ENCODE results near the gene TPRX2. TPM values are rescaled to one million over a fixed set of nuclear protein-coding genes. Genes with fewer than 3 reads are reported as not detected.
"Not testable (repeated sequence)": the region's sequence is repeated elsewhere in the genome, so short reads cannot be mapped to it uniquely, and the experiment has no call there.

TPRX2 gene
- total RNA-seq, 1 donor from 2014 or later, result not detected

GRCh38 chr19:47860602-47861297 lies 1.7 kb downstream of the TPRX2 start:
- DNase-seq (ENCODE audit: extremely low read depth, low read depth, low spot score), result no peak

GRCh38 chr19:47861630-47862029 lies 2.6 kb downstream of the TPRX2 start:
- DNase-seq (ENCODE audit: extremely low read depth, low read depth, low spot score), result no peak

GRCh38 chr19:47863514-47863936 lies 4.5 kb downstream of the TPRX2 start:
- DNase-seq (ENCODE audit: extremely low read depth, low read depth, low spot score), result peak; percentile 4

- no peak for DNase-seq (ENCODE audit: extremely low read depth, low read depth, low spot score)
Measured at GRCh38 chr19:47865166-47865565, 6.1 kb downstream of the TPRX2 start.

GRCh38 chr19:47878906-47879305 lies 19.9 kb downstream of the TPRX2 start:
- DNase-seq (ENCODE audit: extremely low read depth, low read depth, low spot score), result no peak

- DNase-seq (ENCODE audit: extremely low read depth, low read depth, low spot score), result not testable (repeated sequence)
Measured at GRCh38 chr19:47879385-47879784, 20.4 kb downstream of the TPRX2 start.

GRCh38 chr19:47881757-47882156 lies 22.7 kb downstream of the TPRX2 start:
- no peak for DNase-seq (ENCODE audit: extremely low read depth, low read depth, low spot score)

GRCh38 chr19:47882890-47883289 lies 23.9 kb downstream of the TPRX2 start:
- no peak for DNase-seq (ENCODE audit: extremely low read depth, low read depth, low spot score)

GRCh38 chr19:47885067-47885463 lies 26.0 kb downstream of the TPRX2 start:
- DNase-seq (ENCODE audit: extremely low read depth, low read depth, low spot score), result no peak

GRCh38 chr19:47886010-47886559 lies 27.1 kb downstream of the TPRX2 start, which contains the start of gene SULT2A1:
SULT2A1 (minus strand) TSS chr19:47886315; CDS start chr19:47886257, 58 bp downstream.
- DNase-seq (ENCODE audit: extremely low read depth, low read depth, low spot score), result no peak

- DNase-seq (ENCODE audit: extremely low read depth, low read depth, low spot score), result no peak
Measured at GRCh38 chr19:47890865-47891621, 32.0 kb downstream of the TPRX2 start.

GRCh38 chr19:47891622-47891922 lies 32.5 kb downstream of the TPRX2 start:
- DNase-seq (ENCODE audit: extremely low read depth, low read depth, low spot score), result no peak

- no peak for DNase-seq (ENCODE audit: extremely low read depth, low read depth, low spot score)
Measured at GRCh38 chr19:47891923-47892666, 33.1 kb downstream of the TPRX2 start.

- no peak for DNase-seq (ENCODE audit: extremely low read depth, low read depth, low spot score)
Measured at GRCh38 chr19:47895165-47895782, 36.2 kb downstream of the TPRX2 start.

- no peak for DNase-seq (ENCODE audit: extremely low read depth, low read depth, low spot score)
Measured at GRCh38 chr19:47896019-47896418, 37.0 kb downstream of the TPRX2 start.

GRCh38 chr19:47896773-47897172 lies 37.7 kb downstream of the TPRX2 start:
- DNase-seq (ENCODE audit: extremely low read depth, low read depth, low spot score), result no peak

GRCh38 chr19:47897861-47898260 lies 38.8 kb downstream of the TPRX2 start:
- DNase-seq (ENCODE audit: extremely low read depth, low read depth, low spot score), result no peak

GRCh38 chr19:47899335-47899734 lies 40.3 kb downstream of the TPRX2 start:
- no peak for DNase-seq (ENCODE audit: extremely low read depth, low read depth, low spot score)

- DNase-seq (ENCODE audit: extremely low read depth, low read depth, low spot score), result no peak
Measured at GRCh38 chr19:47901370-47901769, 42.3 kb downstream of the TPRX2 start.

- not testable (repeated sequence) for DNase-seq (ENCODE audit: extremely low read depth, low read depth, low spot score)
Measured at GRCh38 chr19:47909350-47909749, 50.3 kb downstream of the TPRX2 start.

- not testable (repeated sequence) for DNase-seq (ENCODE audit: extremely low read depth, low read depth, low spot score)
Measured at GRCh38 chr19:47910191-47910590, 51.2 kb downstream of the TPRX2 start.

Measured in glomerular endothelial cell (primary cell).